Measurements from ENCODE around the gene CACNA1D. TPM values are rescaled to one million over a fixed set of nuclear protein-coding genes. Genes with fewer than 3 reads are reported as not detected.

CACNA1D gene
- total RNA-seq, 1 donor from 2014 or later = 2.8 TPM

DNA sequence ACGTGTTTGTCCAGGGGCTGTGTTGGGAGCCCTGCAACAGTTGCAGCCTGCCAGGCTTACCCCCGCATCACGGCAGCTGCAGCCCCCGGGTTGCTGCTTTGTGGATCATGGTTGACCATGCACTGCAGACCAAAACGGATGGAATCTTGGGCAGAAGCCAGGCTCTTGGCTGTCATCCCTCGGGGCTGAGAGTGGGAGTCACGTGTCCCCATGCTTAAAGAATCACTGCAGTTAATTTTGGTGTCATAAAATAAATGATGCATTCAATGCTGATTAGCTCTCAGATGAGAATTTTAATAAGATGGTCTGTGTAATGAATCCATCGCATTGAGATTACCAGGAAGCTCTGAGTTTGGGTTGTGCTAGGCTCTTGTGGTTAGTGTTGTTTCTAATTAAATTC lies 236.2 kb downstream of the CACNA1D start:
- no peak for DNase-seq (ENCODE audit: low spot score in 2 of 2, unreplicated experiment in 2 of 2)
- Mint-ChIP-seq H3K9me3 (no peaks in the 10 kb centered on the region), H3K4me3 (no peak overlapping the region), H3K4me1 (peaks cover 16% of the 10 kb centered on the region), H3K36me3 (no peaks in the 10 kb centered on the region), H3K27ac (no peak overlapping the region), H3K27me3 (ENCODE audit: low read depth) (peaks cover 10% of the 10 kb centered on the region)
- TF ChIP-seq, protein P1, sequence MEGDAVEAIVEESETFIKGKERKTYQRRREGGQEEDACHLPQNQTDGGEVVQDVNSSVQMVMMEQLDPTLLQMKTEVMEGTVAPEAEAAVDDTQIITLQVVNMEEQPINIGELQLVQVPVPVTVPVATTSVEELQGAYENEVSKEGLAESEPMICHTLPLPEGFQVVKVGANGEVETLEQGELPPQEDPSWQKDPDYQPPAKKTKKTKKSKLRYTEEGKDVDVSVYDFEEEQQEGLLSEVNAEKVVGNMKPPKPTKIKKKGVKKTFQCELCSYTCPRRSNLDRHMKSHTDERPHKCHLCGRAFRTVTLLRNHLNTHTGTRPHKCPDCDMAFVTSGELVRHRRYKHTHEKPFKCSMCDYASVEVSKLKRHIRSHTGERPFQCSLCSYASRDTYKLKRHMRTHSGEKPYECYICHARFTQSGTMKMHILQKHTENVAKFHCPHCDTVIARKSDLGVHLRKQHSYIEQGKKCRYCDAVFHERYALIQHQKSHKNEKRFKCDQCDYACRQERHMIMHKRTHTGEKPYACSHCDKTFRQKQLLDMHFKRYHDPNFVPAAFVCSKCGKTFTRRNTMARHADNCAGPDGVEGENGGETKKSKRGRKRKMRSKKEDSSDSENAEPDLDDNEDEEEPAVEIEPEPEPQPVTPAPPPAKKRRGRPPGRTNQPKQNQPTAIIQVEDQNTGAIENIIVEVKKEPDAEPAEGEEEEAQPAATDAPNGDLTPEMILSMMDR (IDR thresholded peaks at IDR 0.05; ENCODE audit: unreplicated experiment) = no peak

DNA sequence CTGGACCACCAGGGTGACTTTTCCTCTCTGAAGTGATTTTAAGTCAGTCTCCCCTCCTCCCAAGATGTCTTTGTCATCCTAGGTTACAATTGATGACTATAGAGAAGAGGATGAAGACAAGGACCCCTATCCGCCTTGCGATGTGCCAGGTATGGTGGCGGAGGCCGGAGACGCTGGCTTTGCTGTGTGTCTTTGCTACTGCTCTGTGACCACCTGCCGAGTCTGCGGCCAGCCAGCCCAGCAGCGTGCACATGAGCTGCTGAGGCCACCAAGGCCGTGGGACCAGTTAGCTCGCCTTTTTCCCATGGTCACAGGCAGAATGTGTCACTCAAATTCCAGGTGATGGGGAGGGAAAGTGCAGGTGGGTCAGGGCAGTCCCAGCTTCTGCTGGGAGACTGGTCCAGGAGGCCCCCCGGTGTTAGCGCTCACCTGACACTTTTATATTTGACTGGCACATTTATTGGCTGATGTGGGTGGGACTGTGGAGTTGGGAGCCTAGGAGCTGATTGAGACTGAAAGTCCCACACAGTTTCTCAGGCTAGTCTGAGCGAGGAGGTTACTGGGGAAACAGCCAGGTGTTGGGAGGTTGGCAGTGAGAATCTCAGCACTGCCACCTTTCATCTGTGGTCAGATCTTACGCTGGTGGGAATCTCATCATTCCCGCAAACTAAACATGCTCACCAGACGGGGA lies 237.7 kb downstream of the CACNA1D start:
- Mint-ChIP-seq H3K4me3 (no peak overlapping the region), H3K4me1 (peaks cover 16% of the 10 kb centered on the region), H3K9me3 (no peaks in the 10 kb centered on the region), H3K36me3 (no peaks in the 10 kb centered on the region), H3K27ac (no peak overlapping the region), H3K27me3 (ENCODE audit: low read depth) (peaks cover 6% of the 10 kb centered on the region)
- no peak for DNase-seq (ENCODE audit: low spot score in 2 of 2, unreplicated experiment in 2 of 2)
- TF ChIP-seq, protein P1 (IDR thresholded peaks at IDR 0.05; ENCODE audit: unreplicated experiment) = no peak

DNA sequence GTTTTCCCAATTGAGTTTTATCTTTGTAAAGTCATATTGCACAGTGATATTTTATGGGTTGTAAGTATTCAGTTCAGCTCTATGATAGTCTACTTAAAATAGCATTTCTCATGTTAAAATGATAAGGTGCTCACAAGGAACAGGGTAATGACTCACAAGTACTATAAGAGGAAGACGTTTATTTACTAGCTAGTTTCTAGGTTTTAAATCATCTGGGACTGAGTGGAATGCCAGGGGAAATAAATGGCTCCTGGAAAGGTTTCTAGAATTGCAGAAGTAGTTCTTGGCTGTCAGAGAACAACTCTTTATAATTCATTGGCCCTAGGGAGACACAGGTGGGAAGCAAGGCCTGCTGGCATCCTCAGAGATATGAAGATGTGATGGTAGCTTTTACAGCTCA lies 239.0 kb downstream of the CACNA1D start:
- H3K27ac Mint-ChIP-seq = no peak overlapping the region
- DNase-seq (ENCODE audit: low spot score in 2 of 2, unreplicated experiment in 2 of 2) = no peak
- TF ChIP-seq, protein P1 (IDR thresholded peaks at IDR 0.05; ENCODE audit: unreplicated experiment) = no peak

DNA sequence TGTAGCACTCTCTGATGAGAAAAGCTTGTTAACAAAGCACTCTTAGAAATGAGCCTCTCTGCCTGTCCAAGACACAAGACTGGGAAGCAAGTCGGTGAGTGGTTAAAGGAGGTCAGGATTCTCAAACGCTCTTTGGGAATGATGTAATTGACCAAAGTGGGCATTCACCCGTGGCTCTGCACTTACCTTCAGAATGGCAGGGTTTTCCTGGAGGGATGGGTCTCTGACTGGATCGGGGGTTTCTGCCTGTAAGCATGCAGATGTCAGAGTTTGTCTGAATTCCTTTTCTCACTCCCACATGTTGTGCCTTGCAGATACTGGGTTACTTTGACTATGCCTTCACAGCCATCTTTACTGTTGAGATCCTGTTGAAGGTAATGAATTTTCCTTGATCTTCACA lies 245.6 kb downstream of the CACNA1D start:
- peaks cover 5% of the 10 kb centered on the region for H3K4me1 Mint-ChIP-seq
- no peak for DNase-seq (ENCODE audit: low spot score in 2 of 2, unreplicated experiment in 2 of 2)
- no peak overlapping the region for H3K4me3 Mint-ChIP-seq
- peaks cover 9% of the 10 kb centered on the region for H3K27me3 Mint-ChIP-seq (ENCODE audit: low read depth)
- H3K9me3 Mint-ChIP-seq = no peaks in the 10 kb centered on the region
- H3K36me3 Mint-ChIP-seq = no peaks in the 10 kb centered on the region
- no peak overlapping the region for H3K27ac Mint-ChIP-seq
- TF ChIP-seq, protein P1 (IDR thresholded peaks at IDR 0.05; ENCODE audit: unreplicated experiment) = no peak

More for the DNA sequence above, 239.0 kb downstream of the CACNA1D start:
- peaks cover 6% of the 10 kb centered on the region for H3K27me3 Mint-ChIP-seq (ENCODE audit: low read depth)
- no peaks in the 10 kb centered on the region for H3K36me3 Mint-ChIP-seq
- peaks cover 16% of the 10 kb centered on the region for H3K4me1 Mint-ChIP-seq
- H3K9me3 Mint-ChIP-seq = no peaks in the 10 kb centered on the region
- no peak overlapping the region for H3K4me3 Mint-ChIP-seq

DNA sequence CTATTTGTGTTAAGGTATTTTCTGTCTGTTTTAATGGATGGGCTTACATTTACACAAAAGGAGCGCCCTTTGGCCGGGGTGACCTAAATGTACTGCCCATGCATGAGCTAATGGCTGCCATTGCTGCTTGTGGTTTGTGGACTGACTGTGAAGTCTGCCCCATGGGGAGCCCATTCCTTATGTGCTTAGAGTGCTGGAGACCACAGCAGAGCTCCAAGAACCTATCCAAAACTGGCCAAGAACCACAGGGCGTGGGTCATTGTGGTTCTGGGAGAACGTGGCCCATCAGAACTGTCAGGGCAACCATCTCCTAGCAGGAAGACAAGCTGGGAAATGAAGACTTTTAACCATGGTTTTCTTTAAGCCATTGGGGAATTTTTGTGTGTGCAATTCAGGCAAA lies 246.5 kb downstream of the CACNA1D start:
- no peaks in the 10 kb centered on the region for H3K36me3 Mint-ChIP-seq
- H3K27ac Mint-ChIP-seq = no peak overlapping the region
- TF ChIP-seq, protein P1 (IDR thresholded peaks at IDR 0.05; ENCODE audit: unreplicated experiment) = no peak
- H3K4me1 Mint-ChIP-seq = peaks cover 5% of the 10 kb centered on the region
- H3K27me3 Mint-ChIP-seq (ENCODE audit: low read depth) = peaks cover 9% of the 10 kb centered on the region
- DNase-seq (ENCODE audit: low spot score in 2 of 2, unreplicated experiment in 2 of 2) = no peak
- no peaks in the 10 kb centered on the region for H3K9me3 Mint-ChIP-seq
- no peak overlapping the region for H3K4me3 Mint-ChIP-seq
